Hepatocyte (in vitro differentiated cells): Measurements from ENCODE around the gene FOXN3.

Experiments
- CTCF ChIP-seq: fragments of 200-600 bp; sonication (generic); IDR thresholded peaks from 2 replicates; pipeline ENCODE4 v1.5.1; 2016; ENCODE audit warnings: antibody characterized with exemption, mild to moderate bottlenecking; ENCODE audit not compliant: poor library complexity
- EZH2 ChIP-seq: fragments of 200-600 bp; sonication (generic); IDR thresholded peaks from 2 replicates; pipeline ENCODE4 v1.6.1; 2016; ENCODE audit warnings: antibody characterized with exemption, mild to moderate bottlenecking, borderline replicate concordance
- EZH2phosphoT487 ChIP-seq: fragments of 200-600 bp; sonication (generic); IDR thresholded peaks from one replicate; pipeline ENCODE4 v1.6.1; 2018; ENCODE audit warnings: antibody characterized with exemption, mild to moderate bottlenecking, low read depth, moderate library complexity; ENCODE audit not compliant: unreplicated experiment, severe bottlenecking

GRCh38 chr14:89259951-89260609 is 157.0 kb downstream of the FOXN3 start:
- TF ChIP-seq CTCF: no peak
- no peak for TF ChIP-seq EZH2
- TF ChIP-seq EZH2phosphoT487: no peak
